Adipocyte (in vitro differentiated cells): ENCODE measurements around the gene DUSP1.

Experiments
- DNase-seq: peaks from one replicate; pipeline ENCODE4 v3.0.0-alpha.2; 2015; ENCODE audit warnings: low read depth
- H3K27me3 ChIP-seq: replicated peaks from 2 replicates; pipeline ENCODE4 v1.7.0; 2013; ENCODE audit warnings: mild to moderate bottlenecking, low read length, moderate library complexity; ENCODE audit not compliant: control insufficient read depth, insufficient read depth
- H3K36me3 ChIP-seq: 2 replicates; pipeline ENCODE4 v1.7.0; 2013; ENCODE audit warnings: low read length, mild to moderate bottlenecking, moderate library complexity; ENCODE audit not compliant: control insufficient read depth, insufficient read depth, severe bottlenecking
- H3K4me1 ChIP-seq: 2 replicates; pipeline ENCODE4 v1.7.0; 2013; ENCODE audit warnings: mild to moderate bottlenecking, low read length, moderate library complexity; ENCODE audit not compliant: control insufficient read depth, insufficient read depth
- H3K4me3 ChIP-seq: 2 replicates; pipeline ENCODE4 v1.7.0; 2013; ENCODE audit warnings: mild to moderate bottlenecking, low read length, moderate library complexity
- H3K9ac ChIP-seq: 2 replicates; pipeline ENCODE4 v1.7.0; 2013; ENCODE audit warnings: mild to moderate bottlenecking, low read length, moderate library complexity
- H3K9me3 ChIP-seq: 2 replicates; pipeline ENCODE4 v1.7.0; 2013; ENCODE audit warnings: mild to moderate bottlenecking, low read length, moderate library complexity; ENCODE audit not compliant: control insufficient read depth

The DUSP1 gene

DNA sequence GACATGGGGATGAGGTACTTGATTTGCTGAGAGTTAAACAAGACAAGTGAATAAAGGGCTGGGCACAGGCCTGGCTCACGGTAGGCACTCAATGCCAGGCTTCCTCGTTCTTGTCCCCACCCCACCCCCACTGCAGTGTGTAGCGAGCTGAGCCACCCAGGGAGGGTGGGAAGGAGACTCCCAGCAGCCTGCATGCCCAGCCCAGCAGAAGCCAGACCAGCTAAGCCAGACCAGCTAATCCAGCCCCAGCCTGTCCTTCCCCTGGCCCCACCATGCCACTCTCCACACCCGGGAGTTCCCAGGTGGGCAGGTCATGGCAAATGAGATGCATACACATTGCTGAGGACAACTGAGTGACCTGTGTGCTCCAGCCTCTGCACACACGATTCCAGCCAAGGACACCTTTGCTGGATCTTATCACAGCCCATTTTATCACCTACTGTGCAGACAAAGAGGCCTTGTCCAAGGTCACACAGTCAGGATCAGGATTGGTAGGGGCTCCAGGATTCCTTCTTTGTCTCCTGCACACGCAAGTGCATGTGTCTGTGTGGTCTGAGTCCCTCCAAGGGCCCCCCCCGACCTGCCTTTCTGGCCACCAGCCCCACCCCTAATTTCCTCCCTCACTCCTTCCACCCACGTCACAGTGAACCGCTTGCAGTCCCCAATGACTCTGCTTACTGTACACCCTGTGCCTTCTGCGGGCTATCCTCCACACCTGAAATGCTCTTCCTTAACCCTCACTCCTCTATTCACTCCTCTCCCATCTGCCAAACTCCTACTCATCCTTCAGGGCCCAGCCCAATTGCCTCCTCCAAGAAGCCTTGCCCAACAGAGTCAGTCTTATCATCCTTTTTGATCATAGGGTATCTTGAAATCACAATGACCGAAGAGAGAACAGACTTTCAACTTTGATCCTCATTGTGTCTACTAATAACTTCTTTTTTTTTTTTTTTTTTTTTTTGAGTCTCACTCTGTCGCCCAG lies 26.6 kb downstream of the DUSP1 start:
- no peaks in the 10 kb centered on the region for H3K27me3 ChIP-seq
- H3K4me3 ChIP-seq: no peak overlapping the region
- H3K4me1 ChIP-seq: peaks cover 20% of the 10 kb centered on the region
- H3K9ac ChIP-seq: no peak overlapping the region
- DNase-seq: no peak
- peaks cover 6% of the 10 kb centered on the region for H3K9me3 ChIP-seq
- H3K36me3 ChIP-seq: no peaks in the 10 kb centered on the region

DNA sequence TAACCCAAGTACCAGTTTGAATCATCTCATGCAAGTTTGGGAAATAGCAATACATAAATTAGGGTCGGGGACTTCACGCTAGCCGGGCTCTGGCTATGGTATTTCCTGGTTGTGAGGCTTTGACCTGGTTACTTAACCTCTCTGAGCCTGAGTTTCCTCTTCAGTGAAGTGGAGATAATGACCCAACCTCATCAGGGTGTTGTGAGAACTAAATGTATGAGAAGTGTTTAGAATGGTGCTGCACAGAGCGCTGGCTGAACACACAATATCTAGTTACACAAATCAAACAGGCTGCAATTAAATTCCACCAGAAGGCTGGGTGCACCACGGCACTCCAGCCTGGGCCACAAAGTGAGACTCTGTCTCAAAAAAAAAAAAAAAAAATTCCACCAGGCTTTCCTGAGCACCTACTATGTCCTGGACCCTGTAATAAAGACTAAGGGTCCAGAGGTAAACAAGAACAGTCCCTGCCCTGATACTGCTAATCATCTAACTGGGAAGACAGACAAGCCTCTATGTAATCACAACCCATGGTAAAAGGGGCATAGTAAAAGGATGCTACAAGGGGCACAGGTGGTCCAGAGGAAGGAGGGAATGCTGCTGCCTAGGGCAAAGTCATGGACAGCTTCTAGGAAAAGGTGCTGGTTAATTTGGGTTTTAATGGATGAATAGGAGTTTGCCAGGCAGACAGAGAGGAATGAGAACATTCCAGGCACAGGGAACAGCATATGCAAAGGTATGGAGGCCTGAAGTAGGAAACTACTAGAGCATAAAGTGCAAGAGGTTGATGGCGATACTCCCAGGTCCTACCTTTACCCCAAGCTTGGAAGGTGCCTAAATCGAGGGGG lies 27.7 kb downstream of the DUSP1 start:
- no peaks in the 10 kb centered on the region for H3K27me3 ChIP-seq
- H3K4me3 ChIP-seq: no peak overlapping the region
- no peak for DNase-seq
- peaks cover 6% of the 10 kb centered on the region for H3K9me3 ChIP-seq
- peaks cover 17% of the 10 kb centered on the region for H3K4me1 ChIP-seq
- no peaks in the 10 kb centered on the region for H3K36me3 ChIP-seq
- no peak overlapping the region for H3K9ac ChIP-seq

DNA sequence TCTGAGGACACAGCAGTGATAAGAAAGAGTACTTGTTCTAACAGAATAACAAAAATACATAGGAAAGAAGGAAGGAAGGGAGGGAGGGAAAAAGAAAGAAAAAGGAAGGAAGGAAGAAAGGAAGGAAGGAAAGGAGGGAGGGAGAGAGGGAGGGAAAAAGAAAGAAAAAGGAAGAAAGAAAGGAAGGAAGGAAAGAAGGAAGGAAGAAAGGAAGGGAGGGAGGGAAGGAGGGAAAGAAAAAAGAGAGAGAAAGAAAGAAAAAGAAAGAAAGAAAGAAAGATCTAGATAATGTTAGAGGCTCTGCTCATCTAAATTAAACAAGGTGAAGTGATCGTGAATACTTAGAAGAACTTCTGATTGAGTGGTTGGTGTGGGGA lies 29.8 kb downstream of the DUSP1 start:
- H3K9ac ChIP-seq: peak overlapping the region; percentile 73
- no peaks in the 10 kb centered on the region for H3K27me3 ChIP-seq
- peaks cover 17% of the 10 kb centered on the region for H3K4me1 ChIP-seq
- no peaks in the 10 kb centered on the region for H3K9me3 ChIP-seq
- peak overlapping the region; percentile 9 for H3K4me3 ChIP-seq
- no peaks in the 10 kb centered on the region for H3K36me3 ChIP-seq
- no peak for DNase-seq

DNA sequence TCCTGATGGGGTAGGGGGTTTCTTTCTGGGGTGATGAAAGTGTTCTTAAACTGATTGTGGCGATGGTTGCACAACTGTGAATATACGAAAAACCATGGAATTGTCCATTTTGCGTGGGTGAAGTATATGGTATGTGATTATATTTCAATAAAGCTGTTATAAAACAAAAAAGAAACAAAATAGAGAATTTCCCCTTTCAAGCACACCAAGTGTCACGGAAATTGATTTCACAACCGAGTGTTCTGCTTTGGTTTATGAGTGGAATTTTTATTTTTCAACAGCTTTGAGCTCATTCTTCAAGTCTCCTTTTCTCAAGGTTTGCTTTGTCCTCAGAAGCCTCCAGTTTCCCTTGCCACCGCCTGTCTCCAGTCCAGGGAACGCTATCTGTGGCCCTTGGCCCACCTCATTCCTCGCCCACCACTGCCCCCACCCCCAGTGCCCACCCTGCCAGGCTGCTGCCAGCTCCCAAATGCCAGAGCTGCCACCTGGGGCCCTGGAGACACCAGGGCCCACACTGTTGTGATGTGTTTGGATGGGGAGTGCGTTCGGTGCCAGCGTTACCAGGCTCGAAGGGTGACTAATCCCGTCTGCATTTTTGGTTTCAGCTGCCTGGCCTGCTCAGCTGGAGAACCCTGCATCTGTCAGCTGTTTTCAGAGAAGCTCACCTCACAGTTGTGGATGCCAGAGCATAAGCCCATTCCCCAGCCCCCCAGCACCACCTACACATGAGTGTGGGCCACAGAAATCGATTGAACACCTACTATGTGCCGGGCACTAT lies 30.4 kb downstream of the DUSP1 start:
- Histone ChIP-seq H3K9ac (peak overlapping the region; percentile 73), H3K4me3 (peak overlapping the region; percentile 9), H3K27me3 (no peaks in the 10 kb centered on the region), H3K9me3 (no peaks in the 10 kb centered on the region), H3K4me1 (peaks cover 17% of the 10 kb centered on the region), H3K36me3 (no peaks in the 10 kb centered on the region)
- DNase-seq: peak; percentile 95

DNA sequence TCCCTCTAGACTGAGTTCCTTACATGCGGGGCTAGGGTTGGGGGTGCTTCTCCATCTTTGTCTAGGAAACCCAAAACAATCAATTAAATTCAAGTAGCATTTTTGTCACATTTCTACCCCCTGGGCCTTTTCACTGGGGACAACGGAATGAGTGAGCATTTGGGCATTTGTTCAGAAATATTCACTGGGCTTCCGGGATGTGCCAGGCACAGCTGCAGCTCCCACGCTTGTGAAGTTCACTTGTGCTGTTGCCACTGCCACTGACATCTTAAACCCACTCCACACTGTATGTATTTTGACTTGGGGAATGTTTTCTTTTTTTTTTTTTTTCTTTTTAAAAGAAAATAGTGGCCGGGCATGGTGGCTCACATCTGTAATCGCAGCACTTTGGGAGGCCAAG lies 31.6 kb downstream of the DUSP1 start:
- H3K4me3 ChIP-seq: no peak overlapping the region
- H3K4me1 ChIP-seq: peaks cover 23% of the 10 kb centered on the region
- no peaks in the 10 kb centered on the region for H3K27me3 ChIP-seq
- no peaks in the 10 kb centered on the region for H3K9me3 ChIP-seq
- H3K36me3 ChIP-seq: no peaks in the 10 kb centered on the region
- no peak for DNase-seq
- H3K9ac ChIP-seq: no peak overlapping the region

DNA sequence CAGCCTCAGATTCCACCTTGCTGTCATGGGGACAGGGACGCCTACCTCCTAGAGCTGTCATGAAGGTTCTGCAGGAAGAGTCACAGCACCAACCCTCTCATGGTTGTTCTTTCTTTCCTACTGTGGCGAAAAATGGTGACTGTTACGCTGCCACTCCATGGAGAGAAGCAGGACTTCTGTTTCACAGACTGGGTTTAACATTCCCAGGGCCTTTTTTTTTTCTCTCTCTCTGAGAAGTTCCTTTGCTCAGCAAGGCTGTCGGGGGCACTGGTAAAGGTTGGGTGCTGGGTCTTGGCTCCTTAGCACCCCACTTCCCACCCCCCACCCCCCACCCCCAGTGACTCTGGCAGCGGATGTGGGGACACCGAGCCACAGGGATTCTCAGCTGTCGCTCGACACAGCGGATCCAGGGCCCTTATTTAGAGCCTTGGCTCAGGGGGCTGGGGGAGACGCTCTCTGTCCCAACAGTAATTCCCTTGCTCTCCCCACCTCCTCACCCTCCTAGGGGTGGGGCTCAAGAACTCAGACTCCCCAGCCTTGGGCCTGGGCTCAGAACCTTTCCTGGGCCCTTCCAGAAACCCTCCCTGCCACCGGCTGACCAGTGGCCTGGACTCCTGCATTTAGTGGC lies 34.4 kb downstream of the DUSP1 start:
- no peaks in the 10 kb centered on the region for H3K9me3 ChIP-seq
- H3K9ac ChIP-seq: no peak overlapping the region
- peak; percentile 22 for DNase-seq
- peaks cover 41% of the 10 kb centered on the region for H3K4me1 ChIP-seq
- no peaks in the 10 kb centered on the region for H3K27me3 ChIP-seq
- H3K4me3 ChIP-seq: no peak overlapping the region
- H3K36me3 ChIP-seq: no peaks in the 10 kb centered on the region

DNA sequence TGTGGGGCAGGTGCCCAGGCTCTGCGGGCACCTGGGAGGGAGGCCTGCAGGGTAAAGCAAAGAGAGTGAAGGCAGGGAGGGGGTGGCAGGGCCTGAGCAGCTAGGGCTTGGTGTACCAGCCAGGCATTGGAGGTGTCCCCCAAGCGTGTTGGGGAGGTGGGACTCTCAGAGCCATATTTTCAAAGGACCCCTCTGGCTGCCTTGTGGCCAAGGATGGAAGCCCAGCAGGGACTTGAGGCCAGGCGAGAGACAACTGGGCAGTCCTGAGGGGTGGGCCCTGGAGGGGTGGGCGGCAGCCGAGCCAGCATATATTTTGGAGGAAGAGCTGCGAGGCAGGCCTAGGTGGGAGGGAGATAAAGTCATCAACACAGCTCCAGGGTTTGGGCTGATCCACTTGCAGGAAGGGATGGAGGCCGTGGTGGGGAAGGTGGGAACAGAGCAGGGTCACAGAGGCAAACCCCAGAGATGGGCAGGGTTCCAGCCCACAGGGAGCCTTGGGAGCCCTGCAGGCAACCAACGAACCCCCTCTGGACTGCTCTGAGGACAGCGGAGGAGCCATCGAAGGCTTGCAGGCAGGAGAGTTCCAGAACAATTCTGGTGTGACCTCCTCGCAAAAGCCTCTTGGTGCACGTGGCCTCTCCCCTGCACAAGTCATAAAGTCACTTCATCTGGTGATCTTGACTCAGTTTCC lies 35.7 kb downstream of the DUSP1 start:
- peaks cover 28% of the 10 kb centered on the region for H3K4me1 ChIP-seq
- peak overlapping the region; percentile 88 for H3K9ac ChIP-seq
- H3K4me3 ChIP-seq: no peak overlapping the region
- H3K9me3 ChIP-seq: no peaks in the 10 kb centered on the region
- no peaks in the 10 kb centered on the region for H3K36me3 ChIP-seq
- H3K27me3 ChIP-seq: no peaks in the 10 kb centered on the region
- no peak for DNase-seq

DNA sequence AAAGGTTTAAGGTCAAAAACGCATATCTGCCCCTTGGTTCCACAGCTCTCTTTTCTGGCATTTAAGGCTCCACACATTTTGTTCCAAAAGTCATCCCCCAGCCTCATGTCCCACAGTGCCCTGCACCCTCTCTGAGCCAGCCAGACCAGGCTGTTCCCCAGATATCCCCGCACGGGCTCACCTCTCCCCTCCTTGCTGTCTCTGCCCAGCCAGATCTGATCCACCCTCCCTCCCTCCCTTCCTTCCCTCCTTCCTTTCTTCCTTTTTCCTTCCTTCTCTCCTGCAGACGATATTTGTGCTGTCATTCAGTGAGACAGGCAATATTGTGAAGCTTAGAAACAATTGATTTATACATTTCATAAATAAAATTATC lies 37.0 kb downstream of the DUSP1 start:
- Histone ChIP-seq H3K36me3 (no peaks in the 10 kb centered on the region), H3K4me1 (peaks cover 25% of the 10 kb centered on the region), H3K9me3 (no peaks in the 10 kb centered on the region), H3K4me3 (peak overlapping the region; percentile 33), H3K9ac (peak overlapping the region; percentile 88), H3K27me3 (no peaks in the 10 kb centered on the region)
- no peak for DNase-seq

DNA sequence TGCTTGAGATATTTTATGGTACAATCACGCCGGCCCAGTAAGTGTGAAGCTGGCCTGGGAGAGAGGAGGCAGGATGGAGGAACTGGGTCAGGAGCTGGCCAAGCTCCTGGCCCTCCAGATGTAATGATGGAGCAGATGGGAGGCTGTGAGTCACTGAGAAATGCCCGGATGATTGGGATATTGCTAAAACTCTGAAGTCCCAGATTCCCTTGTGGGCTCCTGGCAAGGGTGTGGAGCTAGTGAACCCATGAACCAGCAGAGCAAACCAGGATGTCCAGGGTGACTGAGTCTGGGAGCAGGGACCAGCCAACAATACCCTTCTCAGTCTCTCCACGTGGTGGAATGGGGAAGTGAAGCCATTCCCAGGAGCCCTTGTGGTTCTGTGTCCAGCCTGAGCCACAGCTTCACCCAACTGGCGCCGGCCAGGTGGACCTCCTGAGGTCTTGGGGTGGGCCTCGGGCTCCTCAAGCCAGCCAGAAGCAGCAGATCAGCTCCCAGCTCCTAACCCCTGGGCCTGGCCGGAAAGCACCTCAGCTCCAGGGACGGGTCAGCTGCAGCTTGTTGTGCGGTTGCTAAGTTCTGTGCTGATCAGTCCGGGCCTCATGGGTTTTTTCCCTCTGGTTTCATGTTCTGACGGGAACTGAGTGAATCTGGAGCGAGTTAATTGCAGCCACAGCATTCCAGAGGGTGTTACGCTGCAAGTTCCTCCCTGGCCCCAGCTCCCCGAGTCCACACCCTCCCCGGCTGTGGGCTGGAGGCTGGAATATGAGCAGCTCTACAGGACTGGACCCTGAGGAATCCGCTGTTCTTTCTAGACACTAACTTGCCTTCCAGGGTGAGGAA lies 37.6 kb downstream of the DUSP1 start:
- Histone ChIP-seq H3K27me3 (no peaks in the 10 kb centered on the region), H3K36me3 (no peaks in the 10 kb centered on the region), H3K9ac (peak overlapping the region; percentile 88), H3K4me1 (peaks cover 25% of the 10 kb centered on the region), H3K9me3 (no peaks in the 10 kb centered on the region), H3K4me3 (peak overlapping the region; percentile 64)
- DNase-seq: peak; percentile 97
